Body of pancreas (tissue), 4 donors: ENCODE results near the gene PIAS3.

ENCODE experiments used
- CTCF ChIP-seq, 7 experiments: fragments of 450-650 bp in 4 of 7; fragments of 200-600 bp in 3 of 7; sonication (generic) in 3 of 7; IDR thresholded peaks; one replicate each; pipeline ENCODE4 v1.5.1; 2016 to 2019; ENCODE audit warnings: antibody characterized with exemption in 7 of 7
- POLR2A ChIP-seq, 3 donors: fragments of 450-650 bp; IDR thresholded peaks; one replicate each; pipeline ENCODE4 v1.6.1; 2016; ENCODE audit warnings: antibody characterized with exemption in 3 of 3, mild to moderate bottlenecking in 2 of 3

DNA sequence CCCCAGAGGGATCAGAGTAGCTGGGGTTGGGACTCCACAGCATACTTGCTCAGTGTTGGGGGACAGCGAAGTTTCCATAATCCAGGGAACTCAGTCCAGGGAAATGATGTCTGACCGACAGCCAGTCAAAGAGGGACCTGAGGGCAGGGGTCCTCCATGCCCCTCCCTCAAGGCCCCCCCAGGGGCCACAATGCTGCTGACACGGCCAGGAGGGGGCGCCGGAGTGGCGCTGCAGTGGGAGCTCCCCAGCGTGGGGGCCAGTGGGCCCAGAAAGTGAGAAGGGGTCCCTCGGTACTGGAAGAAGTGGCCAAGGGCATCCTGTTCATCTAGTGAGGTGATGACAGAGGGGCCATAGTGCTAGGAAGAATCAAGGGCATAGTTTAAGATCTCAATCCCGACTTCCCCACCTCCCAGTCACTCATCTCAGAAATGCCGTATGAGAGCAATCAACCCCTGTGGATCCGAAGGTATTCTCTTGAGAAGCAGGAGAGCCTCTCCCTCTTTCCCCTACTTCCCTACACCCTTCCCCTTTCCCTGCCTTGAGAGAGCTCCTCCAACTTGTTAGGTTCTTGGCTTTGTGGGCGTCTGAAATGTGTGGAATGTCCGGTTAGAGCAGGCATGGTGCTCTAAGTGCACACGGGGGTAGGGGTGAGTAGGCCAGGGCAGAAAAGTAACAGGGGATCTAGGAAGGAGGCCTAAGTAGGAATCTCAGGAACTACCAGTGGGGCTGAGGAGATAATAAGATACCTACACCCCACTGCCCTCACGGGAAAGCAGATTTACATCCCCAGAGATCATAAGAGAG lies 9.3 kb downstream of the PIAS3 start:
- TF ChIP-seq CTCF (IDR thresholded peaks at IDR 0.05) (no peak), POLR2A (IDR thresholded peaks at IDR 0.05) (no peak)
